GM19193 (cell line): ENCODE results near the gene LYRM7.
A peak's percentile ranks its signal among the peaks of the same experiment; 100 is the strongest.

Experiments used
- POLR2A ChIP-seq: IDR thresholded peaks from 4 replicates; pipeline ENCODE4 v1.6.1; 2011; ENCODE audit not compliant: insufficient read depth, insufficient read length; ENCODE audit errors: extremely low read depth

LYRM7 gene

GRCh38 chr5:131225282-131225974 lies 54.7 kb downstream of the LYRM7 start:
- no peak for TF ChIP-seq POLR2A

- no peak for TF ChIP-seq POLR2A
These were observed 56.2 kb downstream of the LYRM7 start for GRCh38 chr5:131226899-131227298.

- no peak for TF ChIP-seq POLR2A
These were observed 57.9 kb downstream of the LYRM7 start for GRCh38 chr5:131228646-131229045.

GRCh38 chr5:131229623-131230022 lies 58.9 kb downstream of the LYRM7 start:
- TF ChIP-seq POLR2A: no peak

- no peak for TF ChIP-seq POLR2A
These were observed 59.7 kb downstream of the LYRM7 start for GRCh38 chr5:131230406-131230805.

- TF ChIP-seq POLR2A: no peak
These were observed 68.9 kb downstream of the LYRM7 start for GRCh38 chr5:131239686-131240085.

- TF ChIP-seq POLR2A: no peak
These were observed 72.0 kb downstream of the LYRM7 start for GRCh38 chr5:131242728-131243255.

- no peak for TF ChIP-seq POLR2A
These were observed 74.6 kb downstream of the LYRM7 start for GRCh38 chr5:131245312-131245711.

- no peak for TF ChIP-seq POLR2A
These were observed 75.2 kb downstream of the LYRM7 start for GRCh38 chr5:131245948-131246347.

GRCh38 chr5:131246504-131246903 lies 75.8 kb downstream of the LYRM7 start:
- no peak for TF ChIP-seq POLR2A

GRCh38 chr5:131250751-131251475 lies 80.2 kb downstream of the LYRM7 start:
- no peak for TF ChIP-seq POLR2A

- TF ChIP-seq POLR2A: peak; percentile 58
These were observed 82.1 kb downstream of the LYRM7 start for GRCh38 chr5:131252824-131253171.

GRCh38 chr5:131254741-131255140 lies 84.0 kb downstream of the LYRM7 start:
- TF ChIP-seq POLR2A: no peak
